Activated CD8-positive, alpha-beta T cell treated with anti-CD3 and anti-CD28 coated beads for 36 hours (primary cell): Measurements from ENCODE around the gene ADGRG6. TPM values are rescaled to one million over a fixed set of nuclear protein-coding genes. Genes with fewer than 3 reads are reported as not detected.

Experiments used
- ATAC-seq: fragments of 200-7000 bp; cut with Tn5 transposase; one replicate; pipeline ENCODE4 v1.10.0; 2021; ENCODE audit warnings: mild to moderate bottlenecking, moderate library complexity
- CTCF ChIA-PET: fragments of 350-600 bp; sonication (Branson Sonifier 250); formaldehyde crosslinking; loops from one replicate; lab custom pipeline; 2021; ENCODE audit warnings: antibody characterized with exemption; lab: Charles Lee
- POLR2A ChIA-PET: fragments of 350-600 bp; sonication (Branson Sonifier 250); formaldehyde crosslinking; loops from one replicate; lab custom pipeline; 2021; ENCODE audit warnings: antibody characterized with exemption; lab: Charles Lee
- DNase-seq: peaks from one replicate; pipeline ENCODE4 v3.0.0-alpha.2; 2020
- H3K27ac Mint-ChIP-seq: one replicate; pipeline ENCODE4 v1.8.0; 2021; ENCODE audit warnings: mild to moderate bottlenecking, mixed read lengths
- H3K27me3 Mint-ChIP-seq: one replicate; pipeline ENCODE4 v1.8.0; 2021; ENCODE audit warnings: mixed read lengths
- H3K36me3 Mint-ChIP-seq: one replicate; pipeline ENCODE4 v1.8.0; 2021; ENCODE audit warnings: low read depth, mixed read lengths
- H3K4me1 Mint-ChIP-seq: one replicate; pipeline ENCODE4 v1.8.0; 2021; ENCODE audit warnings: low read depth, mixed read lengths
- H3K4me3 Mint-ChIP-seq: one replicate; pipeline ENCODE4 v1.8.0; 2021; ENCODE audit warnings: mild to moderate bottlenecking, moderate library complexity, mixed read lengths
- H3K9me3 Mint-ChIP-seq: one replicate; pipeline ENCODE4 v1.8.0; 2021; ENCODE audit warnings: mixed read lengths
- CTCF ChIP-seq: fragments of 200-600 bp; IDR thresholded peaks from one replicate; pipeline ENCODE4 v1.8.0; 2022; ENCODE audit warnings: antibody characterized with exemption, mild to moderate bottlenecking
- intact Hi-C: fragments of 100-400 bp; cut with micrococcal nuclease; formaldehyde crosslinking; loops from one replicate; pipeline ENCODE4 v1.10.0; 2022
- total RNA-seq, 2 experiments: library from RNA; stranded (reverse); gene quantifications; one replicate each; pipeline ENCODE4 v1.2.3, GENCODE V29; 2021

Gene ADGRG6
- total RNA-seq, 2 experiments from 2014 or later: 1.3 to 1.5 TPM

GRCh38 chr6:142354650-142355049 is 52.8 kb downstream of the ADGRG6 start:
- POLR2A ChIA-PET: no interaction called here
- DNase-seq (no peak), ATAC-seq (no peak)
- Mint-ChIP-seq H3K9me3 (no peaks in the 10 kb centered on the region), H3K27me3 (no peaks in the 10 kb centered on the region), H3K27ac (no peak overlapping the region), H3K4me3 (no peak overlapping the region), H3K36me3 (no peaks in the 10 kb centered on the region), H3K4me1 (peaks cover 22% of the 10 kb centered on the region)
- TF ChIP-seq CTCF: no peak
- intact Hi-C loops: no loop called here
- CTCF ChIA-PET: no interaction called here

- ChIA-PET POLR2A (interaction anchor here (0.7 kb wide), 1 partner anchor 54 kb away, joined by 3 read pairs; the partner anchor contains the start of gene ADGRG6), CTCF (interaction anchor here (0.7 to 2.1 kb wide), 8 partner anchors 12 to 209 kb away, joined by 3 to 6 read pairs (median 3); partner anchors contain the start of gene NMBR)
- peaks cover 22% of the 10 kb centered on the region for H3K4me1 Mint-ChIP-seq
- no peak overlapping the region for H3K4me3 Mint-ChIP-seq
- intact Hi-C loops: no loop called here
- DNase-seq (peak; percentile 67), ATAC-seq (peak; percentile 73)
- no peaks in the 10 kb centered on the region for H3K27me3 Mint-ChIP-seq
- no peak for TF ChIP-seq CTCF
- no peaks in the 10 kb centered on the region for H3K9me3 Mint-ChIP-seq
- H3K27ac Mint-ChIP-seq: peak overlapping the region; percentile 23
- H3K36me3 Mint-ChIP-seq: no peaks in the 10 kb centered on the region
Observed at GRCh38 chr6:142355520-142356174, 53.8 kb downstream of the ADGRG6 start.

GRCh38 chr6:142356201-142356883 is 54.5 kb downstream of the ADGRG6 start:
- no peaks in the 10 kb centered on the region for H3K36me3 Mint-ChIP-seq
- peaks cover 1% of the 10 kb centered on the region for H3K27me3 Mint-ChIP-seq
- ATAC-seq (peak; percentile 79), DNase-seq (peak; percentile 33)
- no peak overlapping the region for H3K4me3 Mint-ChIP-seq
- intact Hi-C loops: no loop called here
- TF ChIP-seq CTCF: no peak
- no peaks in the 10 kb centered on the region for H3K9me3 Mint-ChIP-seq
- peak overlapping the region; percentile 62 for H3K27ac Mint-ChIP-seq
- ChIA-PET CTCF (interaction anchor here (0.7 to 2.1 kb wide), 12 partner anchors 10 to 1071 kb away, joined by 3 to 6 read pairs (median 3); partner anchors contain the start of gene NMBR), POLR2A (interaction anchor here (0.7 kb wide), 1 partner anchor 55 kb away, joined by 3 read pairs; the partner anchor contains the start of gene ADGRG6)
- peaks cover 22% of the 10 kb centered on the region for H3K4me1 Mint-ChIP-seq

GRCh38 chr6:142356884-142357225 is 55.0 kb downstream of the ADGRG6 start:
- H3K4me3 Mint-ChIP-seq: no peak overlapping the region
- no peak for TF ChIP-seq CTCF
- H3K4me1 Mint-ChIP-seq: peaks cover 22% of the 10 kb centered on the region
- CTCF ChIA-PET: interaction anchor here (1.0 to 2.1 kb wide), 6 partner anchors 11 to 1070 kb away, joined by 3 to 6 read pairs (median 4); no protein-coding TSS in a partner anchor
- ATAC-seq (no peak), DNase-seq (no peak)
- peaks cover 3% of the 10 kb centered on the region for H3K27me3 Mint-ChIP-seq
- H3K27ac Mint-ChIP-seq: peak overlapping the region; percentile 62
- intact Hi-C loops: no loop called here
- POLR2A ChIA-PET: no interaction called here
- H3K9me3 Mint-ChIP-seq: no peaks in the 10 kb centered on the region
- H3K36me3 Mint-ChIP-seq: no peaks in the 10 kb centered on the region

- Mint-ChIP-seq H3K4me1 (peaks cover 22% of the 10 kb centered on the region), H3K9me3 (no peaks in the 10 kb centered on the region), H3K4me3 (no peak overlapping the region), H3K27me3 (peaks cover 3% of the 10 kb centered on the region), H3K36me3 (no peaks in the 10 kb centered on the region), H3K27ac (no peak overlapping the region)
- no peak for ATAC-seq
- ChIA-PET CTCF (interaction anchor here (1.3 to 2.1 kb wide), 4 partner anchors 12 to 150 kb away, joined by 3 to 6 read pairs (median 4); no protein-coding TSS in a partner anchor), POLR2A (no interaction called here)
- no peak for DNase-seq
- intact Hi-C loops: no loop called here
- TF ChIP-seq CTCF: no peak
Observed at GRCh38 chr6:142357879-142358278, 56.1 kb downstream of the ADGRG6 start.
